Measurements from ENCODE around the gene MT1G. TPM values are rescaled to one million over a fixed set of nuclear protein-coding genes. Genes with fewer than 3 reads are reported as not detected.
"Not testable (repeated sequence)": the region's sequence is repeated elsewhere in the genome, so short reads cannot be mapped to it uniquely, and the experiment has no call there.

The MT1G gene
- total RNA-seq, 1 experiment from 2014 or later = not detected

- no peak for DNase-seq (ENCODE audit: extremely low read depth, low read depth)
Observed at GRCh38 chr16:56623637-56624036, 44.2 kb downstream of the MT1G start.

DNA sequence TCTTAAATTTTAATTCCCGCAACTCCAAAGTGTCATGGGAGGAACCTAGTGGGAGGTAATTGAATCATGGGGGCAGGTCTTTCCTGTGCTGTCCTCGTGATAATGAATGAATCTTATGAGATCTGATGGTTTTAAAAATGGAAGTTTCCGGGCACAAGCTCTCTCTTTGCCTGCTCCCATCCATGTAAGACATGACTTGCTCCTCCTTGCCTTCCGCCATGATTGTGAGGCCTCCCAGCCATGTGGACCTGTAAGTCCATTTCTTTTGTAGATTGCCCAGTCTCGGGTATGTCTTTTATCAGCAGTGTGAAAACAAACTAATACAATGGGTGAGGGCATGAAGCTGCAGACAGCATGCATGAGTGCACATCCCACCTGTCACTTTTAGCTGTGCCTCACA, 44.7 kb downstream of the MT1G start:
- DNase-seq (ENCODE audit: extremely low read depth, low read depth) = not testable (repeated sequence)

GRCh38 chr16:56621665-56622445, 46.0 kb downstream of the MT1G start:
- not testable (repeated sequence) for DNase-seq (ENCODE audit: extremely low read depth, low read depth)

- DNase-seq (ENCODE audit: extremely low read depth, low read depth) = no peak
Observed at GRCh38 chr16:56620339-56620897, 47.4 kb downstream of the MT1G start.

GRCh38 chr16:56618138-56618537, 49.7 kb downstream of the MT1G start:
- DNase-seq (ENCODE audit: extremely low read depth, low read depth) = no peak

GRCh38 chr16:56617212-56618085, 50.4 kb downstream of the MT1G start:
- no peak for DNase-seq (ENCODE audit: extremely low read depth, low read depth)

Other genes starting within 250 kb of the MT1G start
- gene AMFR, start 242.5 kb downstream of the MT1G start, total RNA-seq (2014; rRNA removed; shearing (Covaris generic)) = 197 and 209 TPM in 2 replicates
- 115 and 140 TPM in 2 replicates for gene NUDT21, start 216.7 kb downstream of the MT1G start, total RNA-seq (2014; rRNA removed; shearing (Covaris generic))
- 121 and 132 TPM in 2 replicates for gene OGFOD1, start 216.5 kb downstream of the MT1G start, total RNA-seq (2014; rRNA removed; shearing (Covaris generic))
- gene BBS2, start 148.0 kb downstream of the MT1G start, total RNA-seq (2014; rRNA removed; shearing (Covaris generic)) = 67.3 and 75.3 TPM in 2 replicates
- not detected in 2 replicates for gene MT4, start 103.0 kb downstream of the MT1G start, total RNA-seq (2014; rRNA removed; shearing (Covaris generic))
- not detected in 2 replicates for gene MT3, start 78.5 kb downstream of the MT1G start, total RNA-seq (2014; rRNA removed; shearing (Covaris generic))
- 83.8 and 113 TPM in 2 replicates for gene MT2A, start 59.5 kb downstream of the MT1G start, total RNA-seq (2014; rRNA removed; shearing (Covaris generic))
- gene MT1E, start 42.3 kb downstream of the MT1G start, total RNA-seq (2014; rRNA removed; shearing (Covaris generic)) = 2.3 TPM in 1 of 2 replicates, not detected in the other
- not detected in 2 replicates for gene MT1M, start 35.4 kb downstream of the MT1G start, total RNA-seq (2014; rRNA removed; shearing (Covaris generic))
- gene MT1A, start 29.4 kb downstream of the MT1G start, total RNA-seq (2014; rRNA removed; shearing (Covaris generic)) = 19.4 and 32.8 TPM in 2 replicates
- not detected in 2 replicates for gene MT1B, start 16.2 kb downstream of the MT1G start, total RNA-seq (2014; rRNA removed; shearing (Covaris generic))
- gene MT1F, start 10.1 kb downstream of the MT1G start, total RNA-seq (2014; rRNA removed; shearing (Covaris generic)) = 0.72 and 0.97 TPM in 2 replicates
- not detected in 2 replicates for gene MT1H, start 1.7 kb upstream of the MT1G start, total RNA-seq (2014; rRNA removed; shearing (Covaris generic))
- gene MT1X, start 14.4 kb upstream of the MT1G start, total RNA-seq (2014; rRNA removed; shearing (Covaris generic)) = 5.6 and 11.3 TPM in 2 replicates
- gene NUP93, start 62.1 kb upstream of the MT1G start, total RNA-seq (2014; rRNA removed; shearing (Covaris generic)) = 78.1 and 87.7 TPM in 2 replicates
- gene SLC12A3, start 197.1 kb upstream of the MT1G start, total RNA-seq (2014; rRNA removed; shearing (Covaris generic)) = not detected in 2 replicates

Data from NCI-H460 (cell line).